ENCODE data around the gene SBK1.

The SBK1 gene

DNA sequence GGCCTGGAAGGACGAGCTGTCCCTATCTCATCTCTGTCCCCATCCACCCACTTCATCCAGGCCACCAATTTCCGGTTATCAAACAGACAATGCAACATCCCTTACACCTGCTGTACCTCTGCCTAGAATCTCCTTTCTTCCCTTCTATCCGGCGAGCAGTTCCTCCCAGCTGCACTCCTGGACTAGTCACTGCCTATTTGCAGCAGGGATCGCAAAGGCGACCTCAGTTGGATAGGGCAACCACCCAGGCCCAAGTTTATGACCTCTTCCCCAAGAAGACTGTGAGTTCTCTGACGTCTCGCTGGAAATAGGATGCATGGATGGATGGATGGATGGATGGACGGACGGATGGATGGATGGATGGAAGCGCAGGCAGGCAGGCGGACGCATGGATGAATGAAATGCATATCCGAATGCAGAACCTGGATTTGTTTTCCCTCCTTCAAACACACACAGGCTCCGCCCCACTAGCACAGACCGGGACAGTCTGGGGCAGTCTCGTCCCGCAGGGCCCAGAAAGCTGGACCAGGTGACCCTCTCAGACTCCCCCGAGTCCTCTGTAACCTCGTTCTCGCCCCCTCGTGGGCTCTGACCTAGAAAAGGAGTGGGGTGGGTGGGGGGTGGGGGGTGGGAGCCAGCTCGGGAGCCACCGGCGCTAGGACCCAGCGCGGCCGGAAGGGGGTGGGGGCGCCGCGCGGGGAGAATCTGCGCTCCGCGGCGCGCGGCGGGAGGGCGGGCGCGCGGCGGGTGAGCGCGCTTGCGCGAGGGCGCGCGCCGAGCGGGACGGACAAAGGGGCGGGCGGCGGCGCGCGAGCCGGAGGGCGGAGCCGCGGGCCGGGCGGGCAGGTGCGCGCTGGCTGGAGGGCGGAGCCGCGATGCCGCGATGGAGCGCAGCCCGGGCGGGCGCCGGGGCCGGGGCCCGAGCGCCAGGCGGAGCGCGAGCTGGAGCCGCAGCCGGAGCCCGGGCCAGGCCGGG is at the start of gene SBK1:
SBK1 (plus strand) TSS at position 875 of the 976 bp plus-strand sequence. CDS start 24,867 bp downstream, outside the sequence.
- in situ Hi-C loops (cut with MboI; ENCODE audit: low sequenced_read_pairs) = no loop called here

- in situ Hi-C loops (cut with MboI; ENCODE audit: low sequenced_read_pairs) = loop anchor here (25.0 kb wide), 1 partner anchor 262 kb away; no protein-coding TSS in a partner anchor
Measured at GRCh38 chr16:28249483-28249882, 42.8 kb upstream of the SBK1 start.

DNA sequence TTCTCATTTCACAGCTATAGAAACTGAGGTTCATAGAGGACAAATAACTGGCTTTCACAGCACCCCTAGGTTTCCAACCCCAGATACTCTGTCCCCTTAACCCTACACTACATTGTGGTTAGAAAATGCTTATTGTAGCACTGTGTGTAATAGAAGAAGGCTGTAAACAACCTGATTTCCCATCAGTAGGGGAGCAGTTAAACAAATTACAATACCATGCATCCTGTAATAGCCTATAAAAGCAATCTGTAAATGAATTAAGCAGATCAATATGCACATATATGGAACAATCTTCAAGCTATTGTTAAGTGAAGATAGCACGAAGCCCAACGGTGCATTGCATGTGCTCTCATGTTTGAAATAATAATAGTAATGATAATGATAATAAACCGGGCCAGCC is 41.3 kb upstream of the SBK1 start:
- in situ Hi-C loops (cut with MboI; ENCODE audit: low sequenced_read_pairs) = no loop called here

DNA sequence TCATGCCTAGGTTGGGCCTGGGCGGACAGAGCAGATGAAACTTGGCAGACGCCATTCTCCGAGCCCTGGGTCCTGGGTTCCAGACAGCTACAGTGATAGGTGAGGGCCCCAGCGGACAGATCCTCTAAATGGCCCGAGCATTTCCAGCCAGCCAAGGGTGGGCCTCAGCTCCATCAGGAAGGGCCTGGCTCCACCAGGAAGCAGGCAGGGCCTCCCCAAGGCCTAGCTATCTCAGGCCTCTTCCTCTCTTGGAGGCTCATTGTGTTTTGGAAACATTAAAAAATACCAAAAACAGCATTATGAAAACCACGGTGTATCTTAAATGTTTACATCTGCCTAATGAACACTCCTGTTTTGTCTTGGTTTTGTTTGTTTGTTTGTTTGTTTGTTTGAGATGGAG is 38.2 kb upstream of the SBK1 start:
- in situ Hi-C loops (cut with MboI; ENCODE audit: low sequenced_read_pairs) = no loop called here

DNA sequence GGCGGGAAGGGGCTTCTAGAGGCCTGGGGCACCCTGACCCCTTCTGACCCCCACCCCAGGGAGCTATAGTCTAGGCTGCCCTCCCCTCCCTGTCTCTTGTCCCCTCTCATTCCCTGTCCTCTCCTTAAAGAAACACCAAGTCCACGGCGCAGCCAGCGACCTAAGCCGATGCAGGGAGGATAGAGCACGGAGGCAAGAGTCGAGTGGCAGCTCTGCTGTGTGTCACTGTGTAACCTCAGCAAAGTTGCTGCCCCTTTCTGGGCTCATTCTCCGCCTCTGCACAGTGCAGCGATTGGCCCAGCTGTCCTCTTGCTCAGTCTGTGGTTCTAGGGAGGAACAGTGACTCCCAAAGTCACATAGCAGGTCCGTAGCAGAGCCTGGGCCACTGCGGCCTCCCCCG is 36.5 kb upstream of the SBK1 start:
- in situ Hi-C loops (cut with MboI; ENCODE audit: low sequenced_read_pairs) = no loop called here

GRCh38 chr16:28257256-28257655 is 35.1 kb upstream of the SBK1 start:
- in situ Hi-C loops (cut with MboI; ENCODE audit: low sequenced_read_pairs) = no loop called here

DNA sequence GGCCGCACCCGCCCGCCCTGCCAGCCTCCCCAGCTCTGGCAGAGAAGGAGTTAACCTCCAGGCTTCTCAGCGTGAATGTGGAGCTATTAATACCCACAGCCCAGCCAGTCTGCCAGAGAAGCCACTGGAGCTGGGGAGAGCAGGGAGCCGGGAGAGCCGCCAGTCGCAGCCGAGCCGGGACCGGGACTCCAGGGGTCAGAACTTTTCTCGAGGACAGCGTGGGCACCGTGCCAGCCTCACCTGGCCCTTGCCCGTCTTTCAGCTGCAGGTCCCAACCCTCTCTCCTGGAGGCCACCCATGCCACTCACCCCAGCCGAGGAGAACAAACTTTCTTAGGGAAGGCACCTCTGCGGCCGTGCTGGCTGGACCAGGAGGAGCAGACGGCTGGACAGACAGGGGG is 33.8 kb upstream of the SBK1 start:
- in situ Hi-C loops (cut with MboI; ENCODE audit: low sequenced_read_pairs) = no loop called here

DNA sequence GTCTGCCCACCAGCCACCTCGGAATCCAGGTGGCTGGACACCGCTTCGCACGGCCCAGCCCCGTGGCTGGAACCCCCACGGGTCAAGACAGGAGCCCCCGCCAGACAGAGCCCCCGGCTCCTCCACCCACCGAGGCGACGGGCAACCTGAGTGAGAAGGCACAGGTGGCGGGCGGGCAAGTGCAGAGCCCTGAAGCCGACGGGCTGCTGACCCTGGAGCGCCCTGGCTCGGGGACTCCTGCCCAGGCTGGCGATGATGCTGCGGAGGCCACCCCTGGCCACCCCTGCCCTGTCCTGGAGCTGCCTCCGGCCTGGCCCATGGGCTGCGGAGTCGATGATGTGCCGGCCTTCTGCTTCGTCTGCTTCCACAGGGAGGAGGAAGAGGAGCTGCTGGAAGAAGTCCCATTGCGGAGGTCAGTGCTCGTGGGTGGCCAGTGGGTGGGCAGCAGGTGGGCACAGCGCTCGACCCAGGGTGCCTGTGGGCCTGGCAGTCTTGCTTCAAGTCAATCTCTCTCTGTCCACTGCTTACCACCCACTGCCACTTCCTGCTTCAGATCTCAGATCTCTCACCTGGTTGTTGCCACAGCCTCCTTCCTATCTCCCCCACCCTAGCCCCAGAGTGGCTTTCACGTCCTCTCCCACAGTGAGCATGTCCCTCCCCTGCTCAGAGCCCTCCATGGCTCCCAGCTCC is 33.1 kb upstream of the SBK1 start:
- in situ Hi-C loops (cut with MboI; ENCODE audit: low sequenced_read_pairs) = no loop called here

GRCh38 chr16:28259781-28260150 is 32.6 kb upstream of the SBK1 start:
- in situ Hi-C loops (cut with MboI; ENCODE audit: low sequenced_read_pairs) = no loop called here

GRCh38 chr16:28260193-28260592 is 32.1 kb upstream of the SBK1 start:
- in situ Hi-C loops (cut with MboI; ENCODE audit: low sequenced_read_pairs) = no loop called here

- in situ Hi-C loops (cut with MboI; ENCODE audit: low sequenced_read_pairs) = no loop called here
Measured at GRCh38 chr16:28261942-28262341, 30.4 kb upstream of the SBK1 start.

DNA sequence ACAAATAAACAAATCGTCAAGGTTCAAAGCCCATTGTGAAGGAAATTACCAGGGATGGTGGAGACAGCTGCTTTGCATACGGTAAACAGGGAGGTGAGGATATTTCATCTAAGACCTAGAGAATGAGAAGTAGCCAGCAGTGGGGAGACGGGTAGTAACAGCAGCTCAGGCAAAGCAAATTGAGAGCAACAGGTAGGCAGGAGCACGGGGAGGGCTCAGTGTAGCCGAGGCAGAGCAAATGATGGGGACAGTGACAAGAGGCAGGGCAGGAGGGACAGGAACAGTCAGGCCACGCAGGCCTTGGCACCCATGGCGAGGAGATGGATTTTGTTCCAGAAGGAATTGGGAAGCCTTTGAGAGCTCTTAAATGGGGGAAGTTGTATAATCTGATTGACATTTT is 29.0 kb upstream of the SBK1 start:
- in situ Hi-C loops (cut with MboI; ENCODE audit: low sequenced_read_pairs) = no loop called here

DNA sequence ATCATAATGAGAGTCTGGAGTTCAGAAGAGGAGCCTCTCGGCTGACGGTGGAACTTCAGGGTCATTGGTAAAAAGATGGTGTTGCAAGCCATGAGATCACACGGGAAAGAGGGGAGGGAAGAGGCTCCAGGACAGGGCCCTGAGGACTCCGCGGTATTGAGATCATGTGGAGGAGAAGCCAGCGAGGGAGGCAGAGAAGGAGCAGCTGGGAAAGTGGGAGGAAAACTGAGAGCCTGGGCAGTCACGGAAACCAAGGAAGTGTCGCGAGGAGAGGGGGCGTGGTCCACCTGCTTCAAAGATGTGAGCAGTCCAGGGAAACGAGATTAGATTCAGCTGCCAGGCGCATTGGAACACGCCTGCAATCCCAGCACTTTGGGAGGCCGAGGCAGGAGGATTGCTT is 27.7 kb upstream of the SBK1 start:
- in situ Hi-C loops (cut with MboI; ENCODE audit: low sequenced_read_pairs) = no loop called here

GRCh38 chr16:28265822-28266221 is 26.5 kb upstream of the SBK1 start:
- in situ Hi-C loops (cut with MboI; ENCODE audit: low sequenced_read_pairs) = no loop called here

DNA sequence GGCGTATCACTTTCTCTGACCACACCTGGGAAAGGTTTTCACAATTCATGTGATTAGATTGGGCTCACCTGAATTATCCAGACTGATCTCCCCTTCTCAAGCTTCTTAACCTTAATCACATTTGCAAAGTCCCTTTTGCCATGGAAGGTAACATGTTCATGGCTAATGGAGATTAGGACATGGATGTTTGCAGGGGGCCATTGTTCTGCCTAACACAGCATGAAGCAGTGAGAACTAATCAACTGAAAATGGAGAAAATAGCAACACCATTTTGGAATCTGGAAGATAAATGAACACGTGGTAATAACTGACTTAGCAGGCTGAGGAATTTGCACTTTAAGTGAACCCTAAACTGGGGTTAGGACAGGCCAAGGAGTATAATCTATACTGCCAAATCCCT is 25.0 kb upstream of the SBK1 start:
- in situ Hi-C loops (cut with MboI; ENCODE audit: low sequenced_read_pairs) = no loop called here

DNA sequence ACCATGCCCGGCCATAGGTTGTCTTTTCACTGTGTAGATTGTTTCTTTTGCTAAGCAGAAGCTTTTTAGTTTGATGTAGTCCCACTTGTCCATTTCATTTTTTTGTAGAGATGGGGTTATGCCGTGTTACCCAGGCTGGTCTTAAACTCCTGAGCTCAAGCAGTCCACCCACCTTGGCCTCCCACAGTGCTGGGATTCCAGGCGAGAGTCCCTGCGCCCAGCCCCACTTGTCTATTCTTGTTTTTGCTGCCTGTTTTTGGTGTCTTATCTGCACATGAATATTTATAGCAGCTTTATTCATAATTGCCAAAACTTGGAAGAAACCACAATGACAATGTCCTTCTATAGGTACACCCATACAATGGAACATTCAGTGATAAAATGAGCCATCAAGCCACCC is 18.8 kb upstream of the SBK1 start:
- in situ Hi-C loops (cut with MboI; ENCODE audit: low sequenced_read_pairs) = no loop called here

DNA sequence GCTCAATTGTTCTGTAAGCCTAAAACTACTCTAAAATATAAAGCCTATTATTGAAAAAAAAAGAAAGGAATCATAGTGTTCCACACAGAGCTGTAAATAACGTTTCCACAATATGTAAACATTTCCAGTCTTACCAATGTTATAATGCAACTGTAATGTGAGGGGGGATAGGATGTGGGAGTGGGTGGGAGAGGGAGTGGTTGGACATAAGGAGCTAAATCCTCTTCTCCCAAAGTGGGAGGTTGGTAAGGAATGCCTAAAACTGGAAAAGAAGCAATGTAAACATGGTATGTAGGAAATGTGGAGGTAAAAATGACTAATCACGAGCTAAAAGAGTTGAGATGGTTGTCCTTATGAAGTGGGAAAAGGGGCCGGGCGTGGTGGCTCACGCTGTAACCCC is 17.6 kb upstream of the SBK1 start:
- in situ Hi-C loops (cut with MboI; ENCODE audit: low sequenced_read_pairs) = no loop called here

GRCh38 chr16:28276301-28276700 is 16.0 kb upstream of the SBK1 start:
- in situ Hi-C loops (cut with MboI; ENCODE audit: low sequenced_read_pairs) = no loop called here

- in situ Hi-C loops (cut with MboI; ENCODE audit: low sequenced_read_pairs) = no loop called here
Measured at GRCh38 chr16:28277537-28278388, 14.6 kb upstream of the SBK1 start.

- in situ Hi-C loops (cut with MboI; ENCODE audit: low sequenced_read_pairs) = no loop called here
Measured at GRCh38 chr16:28279006-28279405, 13.3 kb upstream of the SBK1 start.
